ENCODE results near the gene SNCA. TPM values are rescaled to one million over a fixed set of nuclear protein-coding genes. Genes with fewer than 3 reads are reported as not detected.

SNCA gene
- total and polyA plus RNA-seq, 3 donors from 2014 or later = 1.5 to 6.4 (median 2.0) TPM

DNA sequence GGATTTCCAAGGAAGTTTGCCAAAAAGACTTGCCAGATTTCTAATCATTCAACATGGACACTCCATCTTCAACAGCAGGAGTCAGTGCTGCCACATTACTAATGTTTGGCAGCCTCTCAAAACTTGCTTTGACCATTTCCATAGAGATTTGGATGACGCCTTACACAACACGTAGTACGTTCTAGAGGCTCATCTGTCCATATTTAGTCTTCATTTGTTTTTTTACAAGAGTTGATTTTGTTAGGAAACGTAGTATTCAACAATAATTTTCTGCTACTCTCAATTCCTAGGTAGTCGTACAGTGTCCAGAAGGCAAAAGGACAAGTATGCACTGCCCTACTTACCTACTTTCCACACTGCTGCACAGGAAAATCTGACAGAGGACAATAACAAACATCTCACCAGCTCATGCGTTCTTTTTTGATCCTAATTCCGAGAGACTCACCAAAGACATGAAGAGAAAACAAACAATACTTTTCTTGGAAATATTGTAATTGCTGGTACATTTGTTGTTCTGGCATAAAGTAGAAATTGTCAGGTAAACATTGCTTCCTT lies 117.3 kb downstream of the SNCA start:
- intact Hi-C loops (cut with DNase I; ENCODE audit: low total_unique reads) = no loop called here
- no peak overlapping the region for H3K4me3 ChIP-seq
- TF ChIP-seq, protein P1, sequence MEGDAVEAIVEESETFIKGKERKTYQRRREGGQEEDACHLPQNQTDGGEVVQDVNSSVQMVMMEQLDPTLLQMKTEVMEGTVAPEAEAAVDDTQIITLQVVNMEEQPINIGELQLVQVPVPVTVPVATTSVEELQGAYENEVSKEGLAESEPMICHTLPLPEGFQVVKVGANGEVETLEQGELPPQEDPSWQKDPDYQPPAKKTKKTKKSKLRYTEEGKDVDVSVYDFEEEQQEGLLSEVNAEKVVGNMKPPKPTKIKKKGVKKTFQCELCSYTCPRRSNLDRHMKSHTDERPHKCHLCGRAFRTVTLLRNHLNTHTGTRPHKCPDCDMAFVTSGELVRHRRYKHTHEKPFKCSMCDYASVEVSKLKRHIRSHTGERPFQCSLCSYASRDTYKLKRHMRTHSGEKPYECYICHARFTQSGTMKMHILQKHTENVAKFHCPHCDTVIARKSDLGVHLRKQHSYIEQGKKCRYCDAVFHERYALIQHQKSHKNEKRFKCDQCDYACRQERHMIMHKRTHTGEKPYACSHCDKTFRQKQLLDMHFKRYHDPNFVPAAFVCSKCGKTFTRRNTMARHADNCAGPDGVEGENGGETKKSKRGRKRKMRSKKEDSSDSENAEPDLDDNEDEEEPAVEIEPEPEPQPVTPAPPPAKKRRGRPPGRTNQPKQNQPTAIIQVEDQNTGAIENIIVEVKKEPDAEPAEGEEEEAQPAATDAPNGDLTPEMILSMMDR (IDR thresholded peaks at IDR 0.05) = no peak
- TF ChIP-seq POLR2A (IDR thresholded peaks at IDR 0.05) = no peak
- no peak overlapping the region for H3K27ac ChIP-seq
- H3K9me3 ChIP-seq = no peaks in the 10 kb centered on the region
- no peaks in the 10 kb centered on the region for H3K27me3 ChIP-seq
- no peak for DNase-seq
- H3K36me3 ChIP-seq (ENCODE audit: low read depth, missing control alignments) = no peaks in the 10 kb centered on the region
- H3K4me1 ChIP-seq = no peaks in the 10 kb centered on the region
- WGBS, 2 donors = 90 to 92% methylated on average over 7 of the region's 7 CpGs

DNA sequence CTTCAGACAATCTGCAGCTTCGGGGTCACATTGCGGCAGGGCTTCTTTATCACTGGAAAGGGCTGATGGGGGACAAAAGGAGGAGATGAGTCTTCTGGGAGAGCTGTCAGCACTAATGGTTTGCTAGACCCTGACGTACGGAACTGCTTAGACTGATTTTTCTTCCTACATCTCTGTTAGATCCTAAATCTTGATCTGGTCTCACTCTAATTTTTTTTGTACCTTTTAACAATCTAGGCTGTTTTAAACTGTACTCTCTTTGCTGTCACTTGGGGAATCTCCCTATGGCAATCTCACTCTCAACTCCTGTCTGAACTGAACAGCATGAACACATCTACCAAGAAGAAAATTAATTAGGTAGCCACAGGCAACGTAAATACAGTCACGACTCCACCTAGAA lies 120.1 kb downstream of the SNCA start:
- 79 to 86% methylated on average over 6 of the region's 6 CpGs for WGBS, 2 donors
- Histone ChIP-seq H3K9me3 (no peaks in the 10 kb centered on the region), H3K27me3 (no peaks in the 10 kb centered on the region), H3K36me3 (ENCODE audit: low read depth, missing control alignments) (no peaks in the 10 kb centered on the region), H3K4me3 (no peak overlapping the region), H3K4me1 (no peaks in the 10 kb centered on the region), H3K27ac (no peak overlapping the region)
- TF ChIP-seq, protein P1 (IDR thresholded peaks at IDR 0.05) = no peak
- TF ChIP-seq POLR2A (IDR thresholded peaks at IDR 0.05) = no peak
- intact Hi-C loops (cut with DNase I; ENCODE audit: low total_unique reads) = no loop called here
- no peak for DNase-seq

DNA sequence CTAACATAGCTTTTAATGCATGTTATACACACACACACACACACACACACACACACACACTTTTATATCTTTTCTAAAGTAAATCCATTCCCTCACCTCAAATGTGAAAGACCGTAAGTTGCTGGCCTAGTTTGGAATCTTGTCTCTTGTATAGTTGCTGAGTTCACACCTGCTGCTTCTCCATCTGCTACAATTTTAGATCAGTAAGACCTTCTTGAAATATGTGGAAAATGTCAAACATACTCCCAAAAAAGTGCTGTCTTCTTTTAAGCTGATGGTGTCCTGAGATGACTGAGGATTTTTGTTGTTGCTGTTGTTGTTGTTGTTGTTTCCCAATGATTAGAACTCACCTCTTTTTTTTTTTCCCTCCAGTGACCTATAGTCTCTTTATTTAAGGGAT lies 121.3 kb downstream of the SNCA start:
- intact Hi-C loops (cut with DNase I; ENCODE audit: low total_unique reads) = no loop called here
- no peak for TF ChIP-seq POLR2A (IDR thresholded peaks at IDR 0.05)
- TF ChIP-seq, protein P1 (IDR thresholded peaks at IDR 0.05) = no peak
- DNase-seq = no peak
- H3K27ac ChIP-seq = no peak overlapping the region
- H3K4me3 ChIP-seq = no peak overlapping the region
- H3K36me3 ChIP-seq (ENCODE audit: low read depth, missing control alignments) = no peaks in the 10 kb centered on the region
- H3K27me3 ChIP-seq = no peaks in the 10 kb centered on the region
- no peaks in the 10 kb centered on the region for H3K9me3 ChIP-seq
- no peaks in the 10 kb centered on the region for H3K4me1 ChIP-seq
- WGBS, 2 donors = 96 to 100% methylated on average over 1 of the region's 1 CpG

DNA sequence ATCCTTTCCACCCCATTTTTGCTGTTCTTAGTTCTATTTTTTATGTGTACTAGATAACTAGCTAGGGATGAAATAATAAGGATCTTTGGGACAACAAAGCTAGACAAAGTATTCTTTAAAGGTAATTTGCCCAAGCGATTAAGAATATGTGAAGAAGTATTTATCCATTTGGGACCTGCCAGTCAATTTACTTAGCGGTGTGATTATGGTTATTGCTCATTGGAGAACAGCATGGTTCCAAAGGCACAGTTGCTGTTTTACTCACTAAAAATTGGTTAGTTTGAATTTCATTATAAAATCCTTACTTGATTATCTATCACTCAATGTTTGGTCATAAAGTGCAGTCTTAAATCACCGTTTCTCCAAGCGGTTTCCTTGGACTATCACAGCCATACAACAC lies 124.1 kb downstream of the SNCA start:
- Histone ChIP-seq H3K4me3 (no peak overlapping the region), H3K36me3 (ENCODE audit: low read depth, missing control alignments) (no peaks in the 10 kb centered on the region), H3K27ac (no peak overlapping the region), H3K27me3 (no peaks in the 10 kb centered on the region), H3K9me3 (no peaks in the 10 kb centered on the region), H3K4me1 (no peaks in the 10 kb centered on the region)
- no peak for DNase-seq
- WGBS, 2 donors = 94 to 96% methylated on average over 4 of the region's 4 CpGs
- TF ChIP-seq, protein P1 (IDR thresholded peaks at IDR 0.05) = no peak
- TF ChIP-seq POLR2A (IDR thresholded peaks at IDR 0.05) = no peak
- intact Hi-C loops (cut with DNase I; ENCODE audit: low total_unique reads) = no loop called here

DNA sequence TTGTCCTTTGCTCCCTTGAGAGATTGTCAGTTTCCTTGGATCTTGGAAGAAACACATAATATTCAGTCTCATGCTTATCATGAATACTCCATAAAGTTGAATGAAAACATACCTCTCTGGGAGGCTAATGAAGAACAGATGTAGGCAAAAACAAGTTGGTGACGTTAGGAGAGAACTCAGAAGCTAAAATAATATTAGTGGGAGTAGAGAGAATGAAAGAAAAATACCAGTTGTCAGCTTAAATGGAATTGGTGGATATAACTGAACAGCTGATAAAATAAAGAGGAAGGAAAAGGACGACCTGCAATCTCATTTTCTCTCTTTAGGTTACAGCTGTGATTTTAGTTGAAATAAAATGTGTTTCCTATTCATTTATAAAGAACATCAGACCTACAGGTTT lies 124.8 kb downstream of the SNCA start:
- WGBS, 2 donors = 20 to 25% methylated on average over 2 of the region's 2 CpGs
- Histone ChIP-seq H3K4me1 (no peaks in the 10 kb centered on the region), H3K4me3 (no peak overlapping the region), H3K36me3 (ENCODE audit: low read depth, missing control alignments) (no peaks in the 10 kb centered on the region), H3K9me3 (no peaks in the 10 kb centered on the region), H3K27me3 (no peaks in the 10 kb centered on the region), H3K27ac (no peak overlapping the region)
- TF ChIP-seq, protein P1 (IDR thresholded peaks at IDR 0.05) = no peak
- no peak for TF ChIP-seq POLR2A (IDR thresholded peaks at IDR 0.05)
- no peak for DNase-seq
- intact Hi-C loops (cut with DNase I; ENCODE audit: low total_unique reads) = no loop called here
